K562 (cell line): ENCODE data around the gene ANKRD23. TPM values are rescaled to one million over a fixed set of nuclear protein-coding genes. Genes with fewer than 3 reads are reported as not detected.

Experiments
- ARID1B ChIP-seq: fragments of 450-650 bp; IDR thresholded peaks from 2 replicates; pipeline ENCODE4 v1.6.1; 2016; ENCODE audit warnings: antibody characterized with exemption, mild to moderate bottlenecking, inconsistent platforms
- FOXP4 ChIP-seq: sonication (generic); formaldehyde crosslinking; IDR thresholded peaks from 2 replicates; pipeline ENCODE4 v1.8.0; 2022; ENCODE audit warnings: mild to moderate bottlenecking, missing genetic modification reagents, borderline replicate concordance
- GTF2F1 ChIP-seq: IDR thresholded peaks from 2 replicates; pipeline ENCODE4 v1.6.1; 2011; ENCODE audit warnings: low read depth, low read length, improper control_type of control experiment
- SAP30 ChIP-seq: fragments of 200-600 bp; sonication (generic); IDR thresholded peaks from 2 replicates; pipeline ENCODE4 v1.6.1; 2012; ENCODE audit warnings: borderline replicate concordance, low read depth, mild to moderate bottlenecking, moderate library complexity, low read length, control low read depth, inconsistent platforms; ENCODE audit not compliant: insufficient read depth, poor library complexity, severe bottlenecking
- TEAD2 ChIP-seq: fragments of 450-650 bp; IDR thresholded peaks from 2 replicates; pipeline ENCODE4 v1.6.1; 2016; ENCODE audit warnings: missing genetic modification characterization, control low read depth, missing compliant biosample characterization
- ZBTB40 ChIP-seq, 2 experiments: fragments of 450-650 bp in 1 of 2; sonication (generic) in 1 of 2; formaldehyde crosslinking in 1 of 2; IDR thresholded peaks; 2 replicates each; pipeline versions ENCODE4 v1.7.1 to v1.9.0; 2016 to 2022; ENCODE audit warnings: inconsistent platforms in 1 of 2, mild to moderate bottlenecking in 1 of 2, missing genetic modification reagents in 1 of 2
- ZNF282 ChIP-seq: sonication (generic); formaldehyde crosslinking; IDR thresholded peaks from 2 replicates; pipeline ENCODE4 v1.8.1; 2023; ENCODE audit warnings: missing genetic modification reagents
- polyA plus RNA-seq, 8 experiments: library from polyadenylated mRNA; depleted of rRNA in 4 of 8; stranded (reverse) in 5 of 8; unstranded in 3 of 8; fragments of >200 nt; fragmentation: Nextera tagmentation in 2 of 8; fragmentation: Illumina TruSeq in 1 of 8; extraction: Ambion mirVana in 2 of 8; extraction: Trizol in 1 of 8; gene quantifications; 2 replicates each; pipeline versions ENCODE4 v1.2.1 to v1.2.3, GENCODE V29; 2011 to 2014; ENCODE audit warnings: inconsistent platforms in 1 of 8, missing spikeins in 1 of 8
- total RNA-seq, 7 experiments: library from RNA; depleted of rRNA in 6 of 7; stranded (reverse); fragments of >200 nt in 6 of 7; fragmentation: Illumina TruSeq in 2 of 7; extraction: Trizol in 2 of 7; gene quantifications; 2 replicates each; pipeline versions ENCODE4 v1.2.1 to v1.2.3, GENCODE V29; 2011 to 2021; ENCODE audit warnings: low replicate concordance in 1 of 7

The ANKRD23 gene
- total and polyA plus RNA-seq, 9 of the 15 experiments (the other 6 are each of a cell fraction or from before 2014, with no cell fraction given): 0.32 to 4.8 (median 2.8) TPM

GRCh38 chr2:96870626-96871255, 26.9 kb upstream of the ANKRD23 start (continued):
- TF ChIP-seq ZBTB40 (IDR thresholded peaks at IDR 0.05) (no peak), ZBTB40 (CRISPR knock-in tag; IDR thresholded peaks at IDR 0.05) (no peak), ZNF282 (CRISPR knock-in tag) (0 out of 2 replicates have a peak, but pooled peaks have one; percentile 23), SAP30 (peak; percentile 73), ARID1B (0 out of 2 replicates have a peak, but pooled peaks have one; percentile 11), GTF2F1 (0 out of 2 replicates have a peak, but pooled peaks have one; percentile 41), FOXP4 (0 out of 2 replicates have a peak, but pooled peaks have one; percentile 22), TEAD2 (tag) (no peak)
